Lung (tissue), 12 donors: ENCODE data around the gene POLR1G. TPM values are rescaled to one million over a fixed set of nuclear protein-coding genes. Genes with fewer than 3 reads are reported as not detected.

Source experiments
- ATAC-seq: fragments of 200-7000 bp; cut with Tn5 transposase; one replicate; pipeline ENCODE4 v1.9.1; 2020; ENCODE audit warnings: moderate number of reproducible peaks; ENCODE audit not compliant: insufficient read depth, low FRiP score
- DNase-seq, 3 donors: peaks; one replicate each; pipeline ENCODE4 v3.0.0-alpha.2; 2013 to 2017
- H3K27ac ChIP-seq, 2 donors: one replicate each; pipeline ENCODE4 v1.5.1; 2013; ENCODE audit warnings: mild to moderate bottlenecking in 2 of 2, moderate library complexity in 2 of 2, control low read depth in 1 of 2, inconsistent platforms in 1 of 2, low read depth in 1 of 2, low read length in 1 of 2
- H3K27me3 ChIP-seq, 3 donors: one replicate each; pipeline ENCODE4 v1.5.1; 2013; ENCODE audit warnings: low read length in 2 of 3; ENCODE audit not compliant: control insufficient read depth in 3 of 3, insufficient read depth in 3 of 3
- H3K36me3 ChIP-seq, 4 donors: one replicate each; pipeline ENCODE4 v1.5.1; 2013; ENCODE audit warnings: low read length in 4 of 4, mild to moderate bottlenecking in 1 of 4, moderate library complexity in 1 of 4; ENCODE audit not compliant: control insufficient read depth in 4 of 4, insufficient read depth in 4 of 4
- H3K4me1 ChIP-seq, 5 donors: one replicate each; pipeline ENCODE4 v1.5.1; 2013; ENCODE audit warnings: low read length in 5 of 5, mild to moderate bottlenecking in 2 of 5, moderate library complexity in 1 of 5; ENCODE audit not compliant: control insufficient read depth in 5 of 5, insufficient read depth in 5 of 5
- H3K4me3 ChIP-seq: one replicate; pipeline ENCODE4 v1.5.1; 2013; ENCODE audit warnings: mild to moderate bottlenecking, control low read depth, moderate library complexity
- H3K9ac ChIP-seq, 2 donors: one replicate each; pipeline ENCODE4 v1.5.1; 2013; ENCODE audit warnings: low read length in 2 of 2, control low read depth in 1 of 2; ENCODE audit not compliant: insufficient read depth in 1 of 2
- H3K9me3 ChIP-seq, 4 donors: one replicate each; pipeline ENCODE4 v1.5.1; 2013; ENCODE audit warnings: low read length in 3 of 4, mild to moderate bottlenecking in 1 of 4, moderate library complexity in 1 of 4; ENCODE audit not compliant: control insufficient read depth in 4 of 4, insufficient read depth in 3 of 4
- CTCF ChIP-seq: IDR thresholded peaks from 2 replicates; pipeline ENCODE4 v1.5.1; 2012; ENCODE audit warnings: mild to moderate bottlenecking; ENCODE audit errors: control extremely low read depth, extremely low read depth
- WGBS, 2 donors: extraction: QIAGEN DNeasy Blood & Tissue Kit; methylation state at CpG; one replicate each; pipeline ENCODE4 v1.1.7; 2013; 5-methylcytosine and 5-hydroxymethylcytosine counted together
- polyA plus RNA-seq, 2 donors: library from polyadenylated mRNA; stranded (reverse); fragments of 200-250 nt; gene quantifications; one replicate each; pipeline ENCODE4 v1.2.1, GENCODE V29; 2013
- total RNA-seq, 2 donors: library from RNA; depleted of rRNA in 1 of 2; stranded (reverse); fragments of >200 nt in 1 of 2; gene quantifications; one replicate each; pipeline ENCODE4 v1.2.1, GENCODE V29; 2014 to 2021
- donor health status: control.
- donor health status: control.
- donor health status: Bipolar disorder and iron deficiency.
- donor health status: healthy.
- donor health status: DM: yes; HTN: yes; CAD: no.

Gene POLR1G
- total and polyA plus RNA-seq, 4 donors = 3.6 to 8.3 (median 5.9) TPM

GRCh38 chr19:45391346-45391745, 15.1 kb upstream of the POLR1G start:
- ATAC-seq (no peak), DNase-seq (no peak)
- no peak overlapping the region for H3K27ac ChIP-seq
- no peak overlapping the region for H3K9ac ChIP-seq
- H3K4me3 ChIP-seq = no peak overlapping the region
- 80 to 87% methylated on average over 3 of the region's 3 CpGs for WGBS, 2 donors
- H3K36me3 ChIP-seq = peaks cover 0 to 23% (median 3%) of the 10 kb centered on the region in 4 donors
- peaks cover 0 to 3% (median 0%) of the 10 kb centered on the region in 4 donors for H3K9me3 ChIP-seq
- no peaks in the 10 kb centered on the region for H3K4me1 ChIP-seq
- no peak for TF ChIP-seq CTCF
- peaks cover 0 to 14% (median 4%) of the 10 kb centered on the region in 3 donors for H3K27me3 ChIP-seq

DNA sequence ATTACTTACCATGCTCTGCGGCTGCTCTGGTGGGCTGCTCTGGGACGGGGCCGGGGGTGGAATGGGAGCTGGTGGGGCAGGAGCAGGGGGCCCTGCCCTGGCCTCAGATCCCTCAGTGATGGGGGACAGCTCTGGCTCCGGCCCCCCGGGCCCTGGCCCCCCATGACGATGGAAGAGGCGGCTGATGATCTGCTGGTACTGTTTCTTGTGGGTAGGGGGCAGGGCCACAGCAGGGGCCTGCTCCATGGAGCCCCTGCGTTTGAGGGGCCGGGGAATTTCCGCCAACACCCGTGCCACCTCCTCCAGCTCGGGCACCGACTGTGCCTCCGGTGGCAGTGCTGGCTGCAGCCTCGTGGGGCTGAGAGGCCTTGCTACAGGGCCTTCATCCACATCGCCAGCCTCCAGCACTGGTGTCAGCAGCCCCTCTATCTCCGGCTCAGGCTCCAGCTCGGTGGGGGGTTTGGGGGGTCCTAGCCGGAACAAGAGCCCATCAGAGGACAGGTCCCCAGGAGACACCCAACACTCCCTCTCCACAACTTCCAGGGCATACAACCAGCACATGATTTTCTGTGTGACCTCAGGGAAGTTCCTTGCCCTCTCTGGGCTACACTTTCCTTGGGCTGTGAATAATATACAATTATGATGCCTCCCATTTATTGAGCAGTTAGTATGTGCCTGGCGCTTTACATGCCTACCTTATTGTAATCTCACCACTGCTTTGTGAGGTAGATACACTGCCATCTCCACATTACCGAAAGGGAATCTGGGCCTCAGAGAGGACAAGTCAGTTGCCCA, 14.4 kb upstream of the POLR1G start:
- ATAC-seq (no peak), DNase-seq (no peak)
- TF ChIP-seq CTCF = no peak
- WGBS, 2 donors = 95% methylated on average over 21 of the region's 21 CpGs
- Histone ChIP-seq H3K27ac (no peak overlapping the region), H3K9ac (no peak overlapping the region), H3K27me3 (peaks cover 0 to 9% (median 6%) of the 10 kb centered on the region in 3 donors), H3K9me3 (peaks cover 0 to 3% (median 0%) of the 10 kb centered on the region in 4 donors), H3K4me3 (no peak overlapping the region), H3K36me3 (peaks cover 0 to 30% (median 5%) of the 10 kb centered on the region in 4 donors), H3K4me1 (no peaks in the 10 kb centered on the region)

GRCh38 chr19:45395821-45396617, 10.4 kb upstream of the POLR1G start:
- Histone ChIP-seq H3K9me3 (peaks cover 0 to 3% (median 0%) of the 10 kb centered on the region in 4 donors), H3K27ac (no peak overlapping the region), H3K4me3 (no peak overlapping the region), H3K9ac (no peak overlapping the region), H3K36me3 (peaks cover 0 to 30% (median 5%) of the 10 kb centered on the region in 4 donors), H3K4me1 (peaks cover 0 to 4% (median 0%) of the 10 kb centered on the region in 5 donors), H3K27me3 (peaks cover 0 to 13% (median 8%) of the 10 kb centered on the region in 3 donors)
- DNase-seq (no peak), ATAC-seq (no peak)
- TF ChIP-seq CTCF = no peak
- WGBS, 2 donors = 50 to 68% methylated on average over 52 to 59 of the region's 59 CpGs
